CD4-positive, CD25-positive, alpha-beta regulatory T cell (primary cell): ENCODE results near the gene FMO4. TPM values are rescaled to one million over a fixed set of nuclear protein-coding genes. Genes with fewer than 3 reads are reported as not detected.
"Not testable (repeated sequence)": the region's sequence is repeated elsewhere in the genome, so short reads cannot be mapped to it uniquely, and the experiment has no call there.

ENCODE experiments used
- ATAC-seq, 2 donors: fragments of 150-1000 bp; cut with Tn5 transposase; one replicate each; pipeline ENCODE4 v1.10.0; 2021; ENCODE audit warnings: low read depth in 2 of 2, moderate number of reproducible peaks in 2 of 2, moderate library complexity in 1 of 2
- DNase-seq, 3 donors: peaks; one replicate each; pipeline versions ENCODE4 v3.0.0 to v3.0.0-alpha.2; 2012 to 2022; ENCODE audit warnings: mixed read lengths in 1 of 3
- H3K27ac ChIP-seq: one replicate; pipeline ENCODE4 v1.7.0; 2013; ENCODE audit warnings: mild to moderate bottlenecking, low read length; ENCODE audit not compliant: insufficient read depth, poor library complexity, severe bottlenecking
- H3K27me3 ChIP-seq: one replicate; pipeline ENCODE4 v1.7.0; 2013; ENCODE audit warnings: low read length; ENCODE audit not compliant: control insufficient read depth, insufficient read depth
- H3K36me3 ChIP-seq: one replicate; pipeline ENCODE4 v1.7.0; 2013; ENCODE audit warnings: mild to moderate bottlenecking, low read length, moderate library complexity; ENCODE audit not compliant: control insufficient read depth, insufficient read depth
- H3K4me1 ChIP-seq: 2 replicates; pipeline ENCODE4 v1.7.0; 2013; ENCODE audit warnings: mild to moderate bottlenecking, low read length; ENCODE audit not compliant: insufficient read depth, control insufficient read depth, poor library complexity, severe bottlenecking
- H3K4me3 ChIP-seq: one replicate; pipeline ENCODE4 v1.7.0; 2013; ENCODE audit warnings: low read depth, mild to moderate bottlenecking, low read length, moderate library complexity
- H3K9me3 ChIP-seq, 2 experiments: 1 replicate in 1 of 2; 2 replicates in 1 of 2; pipeline ENCODE4 v1.7.0; 2013; ENCODE audit warnings: low read length in 2 of 2, mild to moderate bottlenecking in 1 of 2, moderate library complexity in 1 of 2; ENCODE audit not compliant: control insufficient read depth in 2 of 2
- H3K27ac Mint-ChIP-seq, 3 donors: one replicate each; pipeline ENCODE4 v1.8.0; 2020 to 2022; ENCODE audit warnings: mild to moderate bottlenecking in 3 of 3, mixed read lengths in 3 of 3, moderate library complexity in 2 of 3
- H3K27me3 Mint-ChIP-seq: one replicate; pipeline ENCODE4 v1.8.0; 2022; ENCODE audit warnings: mild to moderate bottlenecking, mixed read lengths
- H3K36me3 Mint-ChIP-seq: one replicate; pipeline ENCODE4 v1.8.0; 2020; ENCODE audit warnings: mixed read lengths
- H3K4me1 Mint-ChIP-seq, 4 donors: one replicate each; pipeline ENCODE4 v1.8.0; 2020 to 2022; ENCODE audit warnings: mixed read lengths in 4 of 4, mild to moderate bottlenecking in 1 of 4
- H3K4me3 Mint-ChIP-seq, 4 donors: one replicate each; pipeline ENCODE4 v1.8.0; 2020 to 2022; ENCODE audit warnings: mild to moderate bottlenecking in 4 of 4, mixed read lengths in 4 of 4, moderate library complexity in 3 of 4
- H3K9me3 Mint-ChIP-seq, 7 donors: one replicate each; pipeline ENCODE4 v1.8.0; 2020 to 2022; ENCODE audit warnings: mixed read lengths in 7 of 7, mild to moderate bottlenecking in 3 of 7, moderate library complexity in 2 of 7
- polyA plus RNA-seq, 4 donors: library from polyadenylated mRNA; unstranded; fragments of 300-500 nt; fragmentation: Illumina TruSeq; gene quantifications; one replicate each; pipeline ENCODE4 v1.2.3, GENCODE V29; 2021
- total RNA-seq: library from RNA; stranded (reverse); gene quantifications from one replicate; pipeline ENCODE4 v1.2.3, GENCODE V29; 2022

The FMO4 gene
- total and polyA plus RNA-seq, 5 donors from 2014 or later: 2.0 to 4.9 (median 2.8) TPM

DNA sequence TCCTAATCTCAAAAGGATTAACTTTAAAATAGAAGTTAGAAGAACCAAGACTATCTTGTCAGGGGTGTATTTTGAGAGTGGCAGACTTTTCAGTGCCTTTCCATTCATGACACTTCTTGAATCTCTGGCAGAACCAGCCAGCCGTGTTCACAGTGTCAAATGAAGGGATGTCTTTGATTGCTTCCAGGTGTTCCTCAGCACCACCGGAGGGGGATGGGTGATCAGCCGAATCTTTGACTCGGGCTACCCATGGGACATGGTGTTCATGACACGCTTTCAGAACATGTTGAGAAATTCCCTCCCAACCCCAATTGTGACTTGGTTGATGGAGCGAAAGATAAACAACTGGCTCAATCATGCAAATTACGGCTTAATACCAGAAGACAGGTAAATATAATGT, 33.4 kb upstream of the FMO4 start:
- peaks cover 0 to 2% (median 0%) of the 10 kb centered on the region in 7 donors for H3K9me3 Mint-ChIP-seq
- no peak overlapping the region for H3K27ac ChIP-seq
- no peak for ATAC-seq

DNA sequence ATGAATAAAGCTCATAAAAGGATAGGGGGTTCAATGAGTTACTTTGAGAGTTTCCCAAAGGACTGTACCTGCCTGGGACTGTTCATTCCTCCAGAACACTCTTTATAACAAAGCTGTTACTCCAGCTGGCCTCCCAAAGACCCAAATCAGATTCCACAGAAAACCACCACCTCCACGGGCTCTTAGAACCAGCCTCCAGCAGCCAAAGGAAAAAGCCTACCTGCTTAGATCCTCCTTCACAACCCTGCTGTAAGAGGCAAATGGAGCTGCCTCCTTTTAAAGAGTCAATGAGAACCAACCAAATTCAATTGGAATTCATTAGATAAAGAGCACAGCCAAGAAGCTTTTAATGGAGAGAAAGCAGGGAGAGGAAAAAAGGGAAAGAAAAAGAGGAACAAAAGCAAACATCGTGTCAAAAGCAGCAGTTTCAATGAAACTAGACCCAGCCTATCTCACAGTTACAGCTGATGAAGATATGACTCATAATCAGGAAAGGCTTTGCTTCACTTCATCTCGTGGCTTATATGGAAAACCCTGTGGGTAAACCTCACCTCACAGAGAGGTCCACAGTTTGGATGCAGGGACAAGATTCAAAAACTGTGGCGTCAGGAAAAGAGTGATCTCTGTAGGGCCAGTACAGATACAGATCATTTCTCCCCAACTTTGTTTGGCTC, 27.8 kb upstream of the FMO4 start:
- Histone ChIP-seq H3K36me3 (no peaks in the 10 kb centered on the region), H3K4me1 (no peaks in the 10 kb centered on the region), H3K27me3 (peaks cover 2% of the 10 kb centered on the region), H3K27ac (no peak overlapping the region), H3K4me3 (no peak overlapping the region), H3K9me3 (no peaks in the 10 kb centered on the region)
- H3K27ac Mint-ChIP-seq: no peak overlapping the region
- no peak overlapping the region for H3K4me3 Mint-ChIP-seq
- no peaks in the 10 kb centered on the region for H3K4me1 Mint-ChIP-seq
- H3K9me3 Mint-ChIP-seq: no peaks in the 10 kb centered on the region
- H3K36me3 Mint-ChIP-seq: no peaks in the 10 kb centered on the region
- ATAC-seq (no peak), DNase-seq (no peak)
- H3K27me3 Mint-ChIP-seq: peaks cover 19% of the 10 kb centered on the region

More for the DNA sequence above, 33.4 kb upstream of the FMO4 start:
- Histone ChIP-seq H3K9me3 (no peaks in the 10 kb centered on the region), H3K27me3 (peaks cover 4% of the 10 kb centered on the region), H3K4me1 (no peaks in the 10 kb centered on the region), H3K36me3 (no peaks in the 10 kb centered on the region), H3K4me3 (no peak overlapping the region)
- Mint-ChIP-seq H3K4me1 (no peaks in the 10 kb centered on the region), H3K4me3 (no peak overlapping the region), H3K27ac (no peak overlapping the region), H3K27me3 (peaks cover 35% of the 10 kb centered on the region), H3K36me3 (no peaks in the 10 kb centered on the region)
- no peak for DNase-seq

DNA sequence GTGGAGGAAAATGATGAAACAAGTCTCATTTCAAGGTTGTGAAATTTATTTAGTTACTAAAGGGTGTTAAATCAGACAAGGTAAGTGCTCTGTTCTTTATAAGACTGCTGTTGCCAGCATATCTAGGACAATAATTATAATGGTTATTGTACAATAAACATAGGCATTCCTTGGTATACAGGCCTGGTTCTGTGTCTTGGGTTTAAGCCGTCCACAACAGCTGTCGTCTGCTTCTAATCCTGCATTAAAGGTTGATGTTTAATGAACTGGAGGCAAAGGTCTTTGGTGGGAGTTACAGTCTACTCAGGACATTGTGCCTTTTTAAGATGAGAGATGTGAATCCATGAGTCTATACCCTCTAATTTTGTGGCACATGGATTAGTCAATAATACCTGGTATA, 23.4 kb upstream of the FMO4 start:
- DNase-seq: no peak
- Histone ChIP-seq H3K27ac (no peak overlapping the region), H3K9me3 (no peaks in the 10 kb centered on the region), H3K27me3 (peaks cover 2% of the 10 kb centered on the region), H3K4me1 (no peaks in the 10 kb centered on the region), H3K4me3 (no peak overlapping the region), H3K36me3 (no peaks in the 10 kb centered on the region)
- Mint-ChIP-seq H3K27me3 (peaks cover 21% of the 10 kb centered on the region), H3K9me3 (no peaks in the 10 kb centered on the region), H3K27ac (no peak overlapping the region), H3K4me1 (no peaks in the 10 kb centered on the region), H3K4me3 (no peak overlapping the region), H3K36me3 (no peaks in the 10 kb centered on the region)
- ATAC-seq: no peak

DNA sequence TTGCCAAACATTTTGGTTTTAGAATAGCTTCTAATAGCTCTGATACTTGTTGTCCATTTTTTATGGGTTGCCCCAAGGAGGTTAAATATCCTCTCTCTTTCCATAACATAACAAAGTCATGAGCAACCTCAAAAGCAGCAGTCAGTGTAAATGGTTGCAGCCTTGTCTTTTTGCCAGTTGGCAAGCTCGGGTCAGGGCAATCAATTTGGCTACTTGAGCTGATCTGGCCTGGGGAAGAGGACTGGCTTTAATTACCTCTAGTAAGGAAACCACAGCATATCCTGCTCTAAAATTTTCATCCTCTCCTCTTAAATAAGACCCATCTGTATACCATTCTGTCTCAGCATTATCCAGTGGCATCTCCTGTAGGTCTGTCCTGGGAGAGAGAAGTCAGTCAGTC, 21.2 kb upstream of the FMO4 start:
- Histone ChIP-seq H3K27me3 (peaks cover 4% of the 10 kb centered on the region), H3K27ac (no peak overlapping the region), H3K4me3 (no peak overlapping the region), H3K9me3 (no peaks in the 10 kb centered on the region), H3K4me1 (no peaks in the 10 kb centered on the region), H3K36me3 (no peaks in the 10 kb centered on the region)
- H3K36me3 Mint-ChIP-seq: no peaks in the 10 kb centered on the region
- H3K27me3 Mint-ChIP-seq: peaks cover 12% of the 10 kb centered on the region
- no peak overlapping the region for H3K4me3 Mint-ChIP-seq
- DNase-seq (no peak), ATAC-seq (no peak)
- peaks cover 0 to 1% (median 0%) of the 10 kb centered on the region in 7 donors for H3K9me3 Mint-ChIP-seq
- no peak overlapping the region for H3K27ac Mint-ChIP-seq
- no peaks in the 10 kb centered on the region for H3K4me1 Mint-ChIP-seq

DNA sequence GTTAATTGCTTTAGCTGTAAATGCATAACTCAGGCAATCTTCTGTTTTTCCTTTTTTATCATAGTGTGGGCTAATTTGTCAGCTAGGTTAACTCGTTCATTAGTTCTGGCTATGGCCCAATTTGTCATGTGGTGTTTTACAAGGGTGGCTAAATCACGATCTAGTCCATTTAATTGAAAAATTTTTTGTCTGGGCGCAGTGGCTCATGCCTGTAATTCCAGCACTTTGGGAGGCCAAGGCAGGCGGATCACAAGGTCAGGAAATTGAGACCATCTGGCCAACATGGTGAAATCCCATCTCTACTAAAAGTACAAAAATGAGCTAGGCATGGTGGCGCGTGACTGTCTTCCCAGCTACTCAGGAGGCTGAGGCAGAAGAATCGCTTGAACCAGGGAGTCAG, 18.6 kb upstream of the FMO4 start:
- H3K27me3 Mint-ChIP-seq: peaks cover 17% of the 10 kb centered on the region
- peaks cover 6 to 12% of the 10 kb centered on the region in 2 experiments for H3K9me3 ChIP-seq
- ATAC-seq, H3K4me1 Mint-ChIP-seq, H3K4me1 ChIP-seq, H3K36me3 ChIP-seq, H3K4me3 Mint-ChIP-seq, H3K27ac Mint-ChIP-seq, DNase-seq, H3K27me3 ChIP-seq, H3K27ac ChIP-seq, H3K36me3 Mint-ChIP-seq, H3K4me3 ChIP-seq: not testable (repeated sequence)
- peaks cover 0 to 17% (median 3%) of the 10 kb centered on the region in 7 donors for H3K9me3 Mint-ChIP-seq

DNA sequence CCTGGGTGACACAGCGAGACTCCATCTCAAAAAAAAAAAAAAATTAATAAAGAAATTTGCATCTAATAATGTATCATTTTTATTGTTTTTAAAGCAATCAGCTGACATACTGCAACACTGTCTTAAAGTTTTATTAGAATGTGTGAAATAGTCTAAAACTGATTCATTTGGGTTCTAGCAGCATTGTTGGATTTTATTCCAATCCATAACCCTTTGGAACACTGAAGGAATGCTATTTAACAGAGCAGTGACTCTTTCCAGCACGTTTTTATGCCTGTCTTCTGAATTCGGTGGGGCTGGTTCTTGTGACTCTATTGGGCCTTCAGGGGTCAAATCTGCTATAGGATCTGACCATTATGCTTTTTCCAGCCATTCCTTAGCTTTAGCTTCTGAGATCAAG, 18.2 kb upstream of the FMO4 start:
- DNase-seq (no peak), ATAC-seq (no peak)
- Histone ChIP-seq H3K9me3 (peaks cover 9 to 15% of the 10 kb centered on the region in 2 experiments), H3K27ac (no peak overlapping the region), H3K36me3 (no peaks in the 10 kb centered on the region), H3K27me3 (peaks cover 7% of the 10 kb centered on the region), H3K4me3 (no peak overlapping the region), H3K4me1 (no peaks in the 10 kb centered on the region)
- Mint-ChIP-seq H3K9me3 (peaks cover 0 to 19% (median 3%) of the 10 kb centered on the region in 7 donors), H3K4me1 (no peaks in the 10 kb centered on the region), H3K27me3 (peaks cover 18% of the 10 kb centered on the region), H3K27ac (no peak overlapping the region), H3K36me3 (peaks cover under 1% of the 10 kb centered on the region), H3K4me3 (no peak overlapping the region)

DNA sequence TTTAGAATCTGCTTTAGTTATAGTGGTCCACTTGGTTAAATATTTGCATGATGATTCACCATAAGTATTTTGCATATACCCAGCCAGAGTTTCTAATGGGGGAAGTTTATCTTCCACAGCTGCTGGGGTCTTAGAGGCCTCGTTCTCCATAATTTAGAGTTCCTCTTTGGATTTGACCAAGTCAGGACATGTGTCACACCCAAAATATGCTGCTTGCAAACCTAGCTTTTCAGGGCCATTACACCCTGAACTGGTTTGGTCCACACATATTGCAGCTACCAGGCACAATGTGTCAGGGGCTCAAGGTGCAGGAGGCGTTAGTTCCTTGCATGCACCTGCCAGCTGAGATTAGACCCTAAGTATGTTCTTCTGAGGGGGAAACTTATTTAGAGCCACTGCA, 17.1 kb upstream of the FMO4 start:
- H3K27me3 ChIP-seq: peaks cover 7% of the 10 kb centered on the region
- H3K36me3 ChIP-seq: no peaks in the 10 kb centered on the region
- Mint-ChIP-seq H3K9me3 (peaks cover 0 to 29% (median 4%) of the 10 kb centered on the region in 7 donors), H3K4me1 (no peaks in the 10 kb centered on the region), H3K27me3 (peaks cover 24% of the 10 kb centered on the region), H3K4me3 (no peak overlapping the region), H3K27ac (no peak overlapping the region), H3K36me3 (peaks cover 8% of the 10 kb centered on the region)
- no peak overlapping the region for H3K27ac ChIP-seq
- no peak overlapping the region for H3K4me3 ChIP-seq
- peaks cover 15 to 18% of the 10 kb centered on the region in 2 experiments for H3K9me3 ChIP-seq
- DNase-seq (no peak), ATAC-seq (no peak)
- H3K4me1 ChIP-seq: no peaks in the 10 kb centered on the region

DNA sequence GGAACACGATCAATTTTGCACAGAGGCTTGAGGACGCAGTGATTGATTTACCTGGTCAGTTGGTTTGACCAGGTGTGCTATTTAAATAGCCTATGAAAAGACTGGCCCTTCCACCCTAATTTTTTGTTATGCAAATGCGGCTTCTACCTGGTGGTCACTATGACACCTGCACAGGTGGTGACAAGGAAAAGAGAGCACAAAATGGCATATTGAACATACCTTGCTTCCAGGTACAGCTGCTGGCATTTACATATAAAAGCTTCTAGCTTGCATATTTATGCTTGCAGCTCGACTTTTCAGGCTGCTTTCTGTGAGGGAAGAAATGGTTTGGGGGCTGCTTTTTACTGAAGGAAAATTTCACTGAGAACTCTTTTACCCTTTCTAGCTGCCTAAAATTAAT, 15.3 kb upstream of the FMO4 start:
- Histone ChIP-seq H3K4me1 (no peaks in the 10 kb centered on the region), H3K9me3 (peaks cover 17 to 18% of the 10 kb centered on the region in 2 experiments), H3K27ac (no peak overlapping the region), H3K27me3 (peaks cover 9% of the 10 kb centered on the region), H3K36me3 (no peaks in the 10 kb centered on the region), H3K4me3 (no peak overlapping the region)
- DNase-seq (no peak), ATAC-seq (no peak)
- Mint-ChIP-seq H3K27ac (no peak overlapping the region), H3K4me1 (no peaks in the 10 kb centered on the region), H3K36me3 (peaks cover 8% of the 10 kb centered on the region), H3K27me3 (peaks cover 31% of the 10 kb centered on the region), H3K9me3 (peaks cover 0 to 34% (median 5%) of the 10 kb centered on the region in 7 donors), H3K4me3 (no peak overlapping the region)
